GM19351 (cell line): ENCODE results near the gene TPM3.
"Not testable (repeated sequence)": the region's sequence is repeated elsewhere in the genome, so short reads cannot be mapped to it uniquely, and the experiment has no call there.

Source experiments
- ATAC-seq: cut with Tn5 transposase; IDR thresholded peaks from one replicate; pipeline ENCODE4 v1.9.1; 2021; ENCODE audit warnings: mild to moderate bottlenecking, moderate library complexity; ENCODE audit not compliant: unreplicated experiment

Gene TPM3

DNA sequence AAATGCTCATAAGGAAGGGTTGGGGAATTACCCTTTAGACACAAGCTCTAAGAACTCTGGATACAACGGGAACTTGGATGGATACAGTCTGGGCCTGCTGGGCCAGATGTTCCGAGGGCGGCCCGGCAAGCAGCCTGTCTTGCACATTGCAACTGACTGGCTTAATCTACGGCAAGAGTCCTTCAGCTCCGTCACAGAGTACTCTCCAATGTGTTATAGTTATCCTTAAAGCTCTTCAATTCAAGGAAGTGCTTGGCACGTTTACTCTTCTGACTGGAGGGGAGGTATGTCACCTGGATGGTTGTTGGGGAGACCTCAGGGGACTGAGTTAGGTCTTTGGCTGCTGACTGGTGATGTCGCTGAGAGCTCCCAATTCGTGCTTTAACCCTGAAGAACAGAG, 15.4 kb upstream of the TPM3 start:
- no peak for ATAC-seq

DNA sequence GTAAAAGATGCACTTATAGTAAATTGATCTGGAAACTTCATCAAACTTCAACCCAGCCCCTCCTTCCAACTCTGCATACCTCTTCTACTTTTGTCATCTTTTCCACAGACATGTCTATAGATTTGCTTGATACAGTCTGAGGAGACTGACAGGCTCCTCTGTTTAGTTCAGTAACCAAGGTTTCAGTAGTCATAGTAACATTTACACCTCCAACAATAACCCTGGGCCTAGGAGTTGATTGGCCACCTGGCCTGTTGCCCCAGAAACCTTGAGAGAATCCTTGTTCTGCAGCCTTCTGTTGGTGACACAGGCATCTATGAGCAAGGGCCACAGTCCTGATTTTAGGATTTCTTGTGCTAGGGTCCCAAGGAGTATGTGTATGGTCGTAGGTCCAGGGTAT, 14.3 kb upstream of the TPM3 start, which contains the start of gene CFAP141:
Gene CFAP141 (minus strand): TSS at position 138 of the 400 bp plus-strand sequence. CDS start 26 bp downstream, at position 112.
- ATAC-seq = no peak

DNA sequence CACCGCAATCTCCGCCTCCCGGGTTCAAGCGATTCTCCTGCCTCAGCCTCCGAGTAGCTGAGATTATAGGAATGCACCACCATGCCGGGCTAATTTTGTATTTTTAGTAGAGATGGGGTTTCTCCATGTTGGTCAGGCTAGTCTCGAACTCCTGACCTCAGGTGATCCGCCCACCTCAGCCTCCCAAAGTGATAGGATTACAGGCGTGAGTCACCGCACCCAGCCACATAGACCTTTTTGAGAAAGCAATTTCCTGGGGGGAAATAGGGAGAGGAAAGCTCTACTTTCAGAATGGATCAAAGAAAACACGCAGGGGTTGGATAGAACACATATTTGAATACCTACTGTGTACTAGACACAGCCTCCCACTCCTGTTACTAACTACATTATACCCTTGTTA, 13.9 kb upstream of the TPM3 start:
- not testable (repeated sequence) for ATAC-seq

DNA sequence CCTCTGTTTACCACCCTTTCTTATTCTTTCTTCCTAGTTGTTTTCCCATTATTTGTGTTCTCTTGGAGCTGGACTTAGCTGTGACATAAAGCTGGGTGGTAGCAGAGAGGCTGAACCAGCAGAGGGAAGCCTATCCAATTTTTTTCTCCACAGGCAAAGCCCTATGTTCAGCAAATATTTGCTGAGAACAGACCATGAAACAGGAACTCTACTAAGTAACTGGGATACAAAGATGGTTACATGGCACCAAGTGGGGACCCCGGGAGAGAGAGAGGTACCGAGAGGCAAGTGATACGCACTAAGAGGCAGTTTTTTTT, 7.6 kb upstream of the TPM3 start:
- no peak for ATAC-seq

DNA sequence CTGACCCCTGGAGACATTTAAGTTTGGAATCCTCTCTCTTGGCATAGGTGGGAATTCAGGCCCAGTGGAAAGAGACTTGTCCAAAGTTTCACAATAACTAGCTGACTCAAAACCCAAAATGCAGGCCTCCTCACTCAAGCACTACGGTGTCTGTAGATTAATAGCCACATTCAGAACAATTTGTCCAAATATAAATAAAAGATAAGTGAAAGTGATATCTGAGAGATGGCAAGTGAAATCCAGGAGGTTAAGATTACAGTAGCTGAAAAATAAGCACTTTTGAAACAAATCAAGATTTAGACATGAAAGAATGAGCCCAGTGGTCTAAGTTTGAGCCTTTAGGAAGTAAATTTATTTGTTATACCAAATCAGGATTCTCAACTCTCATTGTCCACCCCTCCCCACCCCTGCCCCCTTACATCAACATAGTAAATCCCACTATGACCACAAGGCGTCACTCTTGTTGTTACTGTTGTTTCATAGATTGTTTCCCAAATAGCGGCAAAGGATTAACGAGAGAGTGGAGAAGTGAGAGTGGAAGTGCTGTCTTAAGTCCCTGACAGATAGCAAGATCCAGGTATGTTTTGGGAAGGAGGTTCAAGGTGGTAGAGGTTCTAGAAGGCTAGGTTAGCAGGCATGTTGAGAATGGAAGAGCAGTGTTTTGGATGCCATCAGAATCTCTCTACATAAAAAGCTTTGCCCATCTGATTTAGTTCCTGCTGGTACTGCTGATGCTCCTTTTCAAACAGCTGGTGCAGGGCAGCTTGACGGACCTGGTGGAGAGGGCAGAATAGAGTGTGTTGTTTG, 7.1 kb upstream of the TPM3 start:
- no peak for ATAC-seq

DNA sequence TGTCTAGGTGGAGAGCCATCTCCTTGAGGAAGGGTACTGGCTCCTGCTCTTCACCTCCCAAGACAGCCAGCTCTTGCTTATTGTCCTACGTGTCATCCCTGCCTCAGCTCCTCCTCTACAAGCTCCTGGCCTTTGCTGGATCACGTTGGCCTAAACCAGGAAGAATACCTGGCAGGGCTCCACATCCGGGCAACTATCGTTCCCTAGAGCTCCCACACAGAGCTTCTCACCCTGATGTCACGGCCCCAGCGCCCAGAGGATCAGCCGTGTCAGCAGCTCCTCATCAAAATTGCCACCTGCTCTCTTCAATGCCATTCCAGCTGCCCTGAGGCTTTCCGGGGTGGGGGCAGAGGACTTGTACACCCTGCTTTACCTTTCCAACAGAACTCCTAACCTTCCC, 1.9 kb upstream of the TPM3 start:
- ATAC-seq = no peak

DNA sequence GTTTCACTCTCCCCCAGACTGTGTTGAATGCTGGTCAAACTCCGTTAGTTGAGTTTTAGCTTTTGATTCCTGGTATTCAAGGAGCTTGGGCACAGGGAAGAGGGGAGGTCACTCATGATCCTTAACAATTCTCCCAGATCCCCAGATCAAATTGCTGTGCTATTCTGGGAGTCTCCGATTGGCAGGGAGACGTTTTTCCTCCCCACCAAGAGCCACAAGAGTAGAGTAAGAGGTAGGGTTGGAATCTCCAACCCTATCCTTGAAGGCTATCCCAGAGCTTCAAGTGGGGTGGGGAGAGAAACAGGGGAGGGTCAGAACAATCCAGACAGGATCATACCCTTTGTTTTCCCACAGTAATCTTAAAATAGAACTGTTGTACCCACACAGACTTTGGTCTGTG, 576 bp upstream of the TPM3 start:
- no peak for ATAC-seq

DNA sequence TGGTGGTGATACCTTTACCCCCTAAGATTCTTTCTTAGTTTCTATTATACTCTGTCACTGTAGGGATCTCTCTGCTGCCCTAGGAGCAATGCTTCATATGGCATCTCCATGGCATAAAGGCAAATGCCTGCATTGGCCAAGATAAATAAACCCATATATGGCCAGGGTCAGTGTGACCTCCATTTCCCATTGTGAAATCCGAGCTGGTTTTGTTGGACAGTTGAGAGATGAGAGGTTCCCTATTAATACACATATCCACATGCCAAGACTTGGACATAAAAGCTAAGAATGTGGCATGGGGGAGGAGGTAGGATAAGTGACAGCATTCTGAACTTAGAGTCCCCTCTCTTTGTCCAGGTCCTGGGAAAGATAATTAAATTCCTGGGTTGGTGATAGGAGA, 1.4 kb downstream of the TPM3 start:
- no peak for ATAC-seq

DNA sequence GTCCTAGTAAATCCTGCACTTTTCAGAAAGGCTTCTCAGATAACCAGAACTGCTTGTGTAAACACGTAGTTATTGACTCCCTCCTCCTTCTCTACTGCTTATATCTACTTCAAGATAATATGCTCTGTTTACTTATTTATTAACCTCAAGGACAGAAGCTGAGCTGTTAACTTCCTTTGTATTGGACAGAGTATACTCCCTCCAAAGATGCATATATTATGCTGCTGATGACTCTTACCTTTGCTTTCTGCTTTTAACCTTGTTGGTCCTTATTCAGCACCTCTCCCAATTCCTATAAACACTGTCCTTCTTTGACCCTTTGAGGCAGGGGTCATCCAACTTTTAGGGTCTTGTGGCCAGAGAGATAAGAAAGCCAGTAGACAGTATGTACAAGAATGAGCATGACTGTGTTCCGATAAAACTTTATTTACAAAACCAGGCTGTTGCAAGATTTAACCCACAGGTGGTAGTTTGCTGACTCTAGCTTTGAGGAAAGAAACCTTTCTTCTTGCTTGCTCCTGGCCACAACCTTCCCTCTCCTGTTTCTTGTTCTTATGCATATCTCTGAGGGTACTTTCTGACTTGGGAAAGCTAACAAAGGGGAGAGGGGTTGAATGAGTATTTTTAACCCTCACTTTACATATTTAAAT, 4.9 kb downstream of the TPM3 start:
- ATAC-seq = no peak

DNA sequence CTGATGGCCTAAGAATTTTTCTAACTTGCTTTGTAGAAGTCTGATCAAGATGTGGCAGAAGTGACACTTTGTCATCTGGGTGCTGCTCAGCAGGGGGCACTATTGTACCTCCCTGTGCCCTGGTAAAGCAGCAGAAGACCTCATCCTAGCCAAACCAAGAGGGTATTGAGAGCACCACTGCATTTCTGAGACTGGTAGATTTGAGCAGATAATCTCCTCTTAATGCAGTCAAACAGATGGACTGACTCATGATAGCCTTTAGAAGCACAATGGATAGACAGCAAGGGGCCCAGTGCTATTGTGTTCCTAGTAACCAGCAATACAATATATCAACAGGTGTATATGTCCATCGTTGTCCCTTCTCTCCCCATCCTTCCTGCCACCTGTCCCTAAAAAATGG, 5.7 kb downstream of the TPM3 start:
- ATAC-seq = no peak

DNA sequence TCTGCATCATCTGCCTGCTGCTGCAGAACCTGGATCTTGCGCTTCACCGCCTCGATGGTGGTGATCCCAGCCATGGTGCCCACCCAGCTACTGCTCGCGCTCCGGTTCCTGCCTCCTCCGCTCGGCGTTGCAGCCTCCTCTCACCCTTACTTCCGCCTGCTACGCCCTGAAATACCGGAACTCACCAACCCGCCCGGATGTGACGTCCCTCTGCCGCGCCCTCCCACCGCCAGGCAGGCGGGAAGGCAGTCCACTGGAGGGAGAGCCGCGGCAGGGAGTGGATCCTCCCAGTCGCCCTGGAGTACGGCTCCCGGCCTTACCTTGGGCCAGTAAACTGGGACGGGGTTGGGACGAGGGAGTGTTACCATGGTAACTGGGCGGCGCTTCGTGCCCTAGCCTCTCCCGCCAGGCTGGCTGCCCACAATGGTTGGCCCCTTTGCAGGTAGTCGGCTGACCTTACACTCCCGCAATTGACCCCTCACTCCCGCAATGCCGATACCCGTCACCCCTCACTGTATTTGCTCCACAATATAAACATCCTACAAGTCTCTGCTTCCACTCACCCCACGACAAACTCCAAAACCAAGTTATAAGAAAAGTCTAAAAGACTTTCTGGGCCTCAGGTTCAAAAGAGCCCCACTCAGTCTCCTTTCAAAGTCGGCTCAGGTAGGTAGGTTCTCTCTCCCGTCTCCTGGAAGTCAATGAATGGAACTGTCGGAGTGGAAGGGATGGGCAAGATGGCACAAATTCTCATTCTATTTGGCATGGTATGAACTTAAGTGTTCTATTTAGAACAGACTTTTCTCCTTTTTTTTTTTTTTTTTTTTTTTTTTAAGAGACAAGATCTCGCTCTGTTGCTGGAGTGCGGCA, 8.6 kb downstream of the TPM3 start:
- peak; percentile 70 for ATAC-seq

DNA sequence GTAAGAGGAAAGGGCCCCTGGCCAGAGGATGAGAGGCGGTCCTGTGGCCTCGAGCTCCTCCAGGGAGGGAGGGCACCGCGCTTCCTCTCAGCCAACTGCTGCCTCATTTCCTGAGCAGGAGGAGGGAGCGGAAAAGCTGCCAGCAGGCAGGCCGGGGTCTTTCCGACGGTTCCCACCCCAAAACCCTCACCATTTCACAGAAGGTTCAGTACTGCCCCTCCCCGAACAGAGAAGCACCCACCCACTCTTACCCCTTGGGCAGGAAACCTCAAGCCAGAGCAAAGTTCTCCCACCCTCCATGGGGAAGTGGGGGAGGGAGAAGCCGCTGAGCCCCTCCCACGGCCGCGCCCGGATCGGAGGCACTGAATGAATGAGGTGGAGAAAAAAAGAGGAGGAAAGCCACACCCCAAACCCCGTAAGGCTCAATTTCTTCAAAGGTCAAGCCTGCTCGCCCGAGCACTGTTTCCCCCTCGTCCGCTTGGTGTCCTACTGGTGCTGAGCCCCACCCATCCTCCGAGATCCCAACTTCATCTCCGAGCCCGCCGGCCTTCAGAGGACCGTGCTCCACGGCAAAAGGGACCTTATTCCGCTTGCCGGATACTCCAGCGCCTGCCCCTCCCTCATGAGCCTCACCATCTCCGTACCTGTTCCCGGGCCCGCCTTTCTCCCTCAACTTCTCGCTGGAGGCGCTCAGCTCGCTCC, 9.4 kb downstream of the TPM3 start:
- ATAC-seq = peak; percentile 27

DNA sequence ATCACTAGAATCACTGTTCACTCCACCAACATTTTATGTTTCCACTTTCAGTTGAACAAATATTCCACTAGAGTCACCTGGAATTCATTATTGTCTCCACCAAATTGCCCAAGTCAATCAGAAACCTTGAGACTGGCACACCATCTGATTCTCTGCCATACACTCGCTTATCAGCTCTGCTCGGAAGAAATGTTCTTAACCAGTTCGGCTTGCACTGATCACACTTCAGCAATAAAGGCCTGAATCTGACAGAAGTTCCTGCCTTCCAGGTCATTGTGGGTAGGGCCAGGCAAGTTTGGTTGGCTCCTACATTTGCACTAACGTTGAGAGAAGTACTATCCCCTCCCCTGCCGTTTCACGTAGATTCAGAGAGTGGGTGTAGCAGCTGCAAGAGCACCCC, 10.0 kb downstream of the TPM3 start:
- ATAC-seq = peak; percentile 56

DNA sequence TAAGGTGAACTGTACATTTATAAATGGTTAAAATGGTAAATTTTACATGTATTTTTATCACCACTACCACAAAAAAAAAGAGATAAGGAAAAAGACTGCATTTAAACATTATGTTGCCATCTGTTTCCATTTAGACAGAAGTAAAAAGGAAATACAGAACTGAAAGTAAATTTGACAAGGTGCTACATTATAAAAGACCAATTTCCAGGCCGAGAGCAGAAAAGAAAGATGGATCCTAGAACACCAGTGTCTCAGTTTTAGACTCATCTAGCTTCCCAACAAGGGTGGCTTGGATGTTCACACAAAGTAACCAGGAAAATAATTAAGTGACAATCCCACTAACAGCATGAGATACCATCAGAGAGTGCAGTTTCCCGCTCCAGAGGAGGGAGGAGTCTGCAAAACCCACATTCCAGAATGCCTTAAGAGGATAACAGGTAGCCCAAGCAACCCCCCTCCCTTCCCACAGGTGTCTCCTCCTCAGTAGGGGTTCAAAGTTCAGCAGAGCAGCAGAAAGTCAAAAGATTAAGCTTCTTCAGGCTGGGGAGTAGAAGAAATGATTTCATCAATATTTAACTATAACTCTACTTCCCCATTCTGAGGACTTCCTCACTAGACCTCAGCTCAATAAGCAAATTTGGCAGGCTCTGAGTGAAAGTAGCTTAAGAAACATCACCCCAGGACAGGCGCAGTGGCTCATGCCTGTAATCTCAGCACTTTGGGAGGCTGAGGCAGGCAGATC, 11.8 kb downstream of the TPM3 start:
- no peak for ATAC-seq

DNA sequence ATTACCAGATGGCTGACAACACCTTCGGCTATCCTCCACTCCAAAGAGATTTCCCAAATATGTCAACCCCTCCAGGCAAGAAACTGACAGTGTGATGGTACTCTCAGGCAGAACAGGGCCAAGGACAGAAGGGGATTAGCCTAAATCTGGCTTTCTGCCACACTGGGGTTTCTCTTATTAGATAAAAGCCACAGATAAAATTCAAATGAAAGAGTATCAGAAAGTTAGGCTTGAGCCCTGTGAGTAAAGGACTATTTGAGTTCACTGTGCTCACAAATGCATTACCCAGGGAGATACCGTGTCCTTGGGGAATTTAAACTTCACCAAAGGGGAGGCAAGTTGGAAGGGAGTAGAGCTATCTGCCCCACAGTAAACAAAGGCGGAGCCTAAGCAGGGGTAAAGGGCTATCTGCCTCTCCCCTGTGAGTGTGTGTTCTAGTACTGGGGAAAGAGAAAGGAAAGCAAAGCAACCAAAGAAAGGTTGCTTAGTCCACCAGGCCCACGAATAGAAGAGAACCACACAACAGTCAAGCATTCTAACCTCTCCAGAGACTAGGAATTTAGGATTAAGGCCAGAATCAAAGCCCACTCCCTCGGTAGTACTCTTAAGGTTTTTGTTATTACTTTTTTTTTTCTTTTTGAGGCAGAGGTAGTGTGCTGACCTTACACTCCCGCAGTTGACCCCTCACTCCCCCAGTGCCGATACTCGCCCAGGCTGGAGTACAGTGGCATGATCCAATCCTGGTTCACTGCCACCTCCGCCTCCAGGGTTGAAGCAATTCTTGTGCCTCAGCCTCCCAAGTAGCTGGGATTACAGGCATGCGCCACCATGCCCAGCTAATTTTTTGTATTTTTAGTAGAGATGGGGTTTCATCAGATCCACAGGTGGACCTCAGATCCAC, 12.7 kb downstream of the TPM3 start:
- ATAC-seq = no peak

DNA sequence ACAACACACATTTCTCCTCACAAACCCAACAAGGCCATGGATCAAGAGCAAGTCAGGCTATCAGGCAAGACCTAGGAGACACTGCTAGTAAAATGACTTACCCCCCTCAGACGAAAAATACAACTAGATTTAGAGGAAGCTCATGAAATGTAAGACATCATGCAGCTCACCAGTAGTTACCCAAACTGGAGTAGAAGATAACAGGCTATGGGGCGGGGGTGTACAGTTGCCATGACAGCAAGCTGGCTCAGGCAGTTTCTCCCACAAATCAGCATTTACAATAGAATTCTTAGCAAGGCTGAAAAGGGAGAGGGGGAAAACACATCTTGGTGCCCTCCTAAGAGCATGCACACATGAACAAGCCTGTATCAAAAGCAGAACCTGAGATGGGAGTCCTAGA, 13.9 kb downstream of the TPM3 start:
- no peak for ATAC-seq

DNA sequence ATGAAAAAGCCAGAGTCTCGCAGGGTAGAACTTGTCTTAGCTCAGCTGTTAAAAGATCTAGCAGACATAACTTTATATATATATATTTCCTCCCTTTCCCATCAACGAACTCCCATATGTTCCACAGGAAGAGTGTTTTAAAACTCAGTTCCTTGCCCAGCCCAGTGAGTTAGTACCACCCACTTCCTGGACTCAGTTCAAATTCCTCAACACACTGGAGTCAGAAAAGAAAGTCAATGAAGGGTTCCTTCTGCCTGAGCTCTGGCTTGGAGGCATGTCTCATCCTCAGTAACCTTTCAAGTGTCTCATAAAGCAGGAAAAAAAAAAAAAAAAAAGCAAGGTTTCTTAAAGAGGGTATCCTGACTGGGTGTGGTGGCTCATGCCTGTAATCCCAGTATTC, 15.6 kb downstream of the TPM3 start:
- ATAC-seq = no peak

DNA sequence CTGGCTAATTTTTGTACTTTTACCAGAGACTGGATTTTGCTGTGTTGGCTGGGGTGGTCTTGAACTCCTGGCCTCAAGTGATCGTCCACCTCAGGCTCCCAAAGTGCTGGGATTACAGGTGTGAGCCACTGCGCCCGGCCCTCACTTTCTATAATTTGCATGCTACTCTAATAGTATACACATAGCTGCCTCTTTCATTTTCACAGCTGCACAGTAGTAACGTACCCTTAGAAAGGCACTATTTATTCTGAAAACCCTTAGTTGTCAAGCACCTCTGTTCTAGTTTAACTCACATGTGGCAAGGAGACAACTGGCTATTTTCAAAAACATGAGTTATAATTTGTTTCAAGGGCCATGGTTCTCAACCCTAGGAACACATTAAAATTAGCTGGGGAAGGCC, 17.2 kb downstream of the TPM3 start:
- no peak for ATAC-seq

DNA sequence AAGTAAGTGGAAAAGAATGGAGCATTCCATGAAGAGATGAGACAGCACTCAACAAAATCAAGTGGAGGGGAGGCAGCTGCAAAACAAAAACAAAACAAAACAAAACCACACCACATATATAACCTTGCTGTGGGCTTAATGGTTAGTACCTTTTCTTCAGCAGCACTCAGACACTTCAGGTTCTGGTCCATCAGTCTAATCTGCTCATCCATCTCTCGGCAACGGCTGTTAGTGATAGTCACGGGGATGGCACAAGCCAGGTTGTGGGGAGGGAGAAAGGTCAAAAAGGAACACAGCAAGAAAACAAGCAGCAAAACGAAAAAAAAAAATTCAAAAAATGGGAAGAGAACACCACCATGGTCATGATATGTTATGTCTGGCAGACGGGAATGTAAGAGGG, 20.0 kb downstream of the TPM3 start:
- ATAC-seq = no peak

DNA sequence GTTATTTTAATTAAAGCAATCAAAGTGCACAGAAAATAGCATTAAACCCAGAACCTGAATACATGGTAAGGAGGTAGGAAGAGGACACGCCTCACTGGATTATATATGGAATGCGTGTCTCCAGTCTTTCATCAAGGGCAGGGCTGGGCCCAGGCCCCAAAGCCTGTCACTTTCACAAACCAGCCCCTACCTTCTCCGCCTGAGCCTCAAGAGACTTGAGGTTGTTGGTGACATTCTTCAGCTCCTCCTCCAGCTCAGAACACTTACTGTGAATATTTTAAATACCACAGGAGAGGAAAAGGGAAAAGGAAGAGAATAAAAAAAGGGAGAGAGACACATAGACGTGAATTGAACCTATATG, 20.7 kb downstream of the TPM3 start:
- no peak for ATAC-seq
